Left lung (tissue), 10 donors: Measurements from ENCODE around the gene DOCK4. TPM values are rescaled to one million over a fixed set of nuclear protein-coding genes. Genes with fewer than 3 reads are reported as not detected.

Experiments
- ATAC-seq: fragments of 200-7000 bp; cut with Tn5 transposase; one replicate; pipeline ENCODE4 v1.9.1; 2020; ENCODE audit warnings: moderate library complexity
- DNase-seq, 4 donors: peaks; one replicate each; pipeline ENCODE4 v3.0.0-alpha.2; 2013 to 2020
- H3K27ac ChIP-seq, 2 donors: fragments of 200-600 bp; sonication (generic) in 1 of 2; one replicate each; pipeline versions ENCODE4 v1.5.0 to v1.8.0; 2020 to 2021
- H3K27me3 ChIP-seq, 2 donors: fragments of 200-600 bp; sonication (generic) in 1 of 2; one replicate each; pipeline versions ENCODE4 v1.5.0 to v1.8.0; 2020 to 2021
- H3K36me3 ChIP-seq, 2 donors: fragments of 200-600 bp; sonication (generic) in 1 of 2; one replicate each; pipeline versions ENCODE4 v1.5.0 to v1.8.0; 2020 to 2021
- H3K4me1 ChIP-seq, 2 donors: fragments of 200-600 bp; one replicate each; pipeline ENCODE4 v1.8.0; 2021
- H3K4me3 ChIP-seq, 2 donors: fragments of 200-600 bp; sonication (generic) in 1 of 2; one replicate each; pipeline versions ENCODE4 v1.5.0 to v1.8.0; 2020 to 2021; ENCODE audit warnings: mild to moderate bottlenecking in 1 of 2
- H3K9me3 ChIP-seq, 2 donors: fragments of 200-600 bp; sonication (generic) in 1 of 2; one replicate each; pipeline versions ENCODE4 v1.5.0 to v1.8.0; 2020 to 2021
- CTCF ChIP-seq, 2 donors: fragments of 200-600 bp; sonication (generic) in 1 of 2; IDR thresholded peaks; one replicate each; pipeline versions ENCODE4 v1.5.0 to v1.8.0; 2021; ENCODE audit warnings: antibody characterized with exemption in 2 of 2
- intact Hi-C, 2 donors: fragments of 100-400 bp; cut with DNase I; formaldehyde crosslinking; loops; one replicate each; pipeline versions ENCODE4 v1.11.2 to v1.14.2; 2022
- polyA plus RNA-seq, 6 donors: library from polyadenylated mRNA; unstranded; fragments of 120-200 nt; gene quantifications; one replicate each; pipeline ENCODE4 v1.2.1, GENCODE V29; 2013; ENCODE audit not compliant: insufficient read length in 6 of 6
- total RNA-seq, 2 donors: library from RNA; stranded (reverse); fragmentation: NEBNext Ultra II Directional; extraction: Animal tissue kit (Norgen Biotek cat#: 25700); gene quantifications; one replicate each; pipeline ENCODE4 v1.2.1, GENCODE V29; 2021
- donor health status: DM: no; HTN: yes; CAD: no.
- donor health status: DM: no; HTN: no; CAD: no.

The DOCK4 gene
- total and polyA plus RNA-seq, 8 donors = 38.9 to 64.3 (median 52.5) TPM

GRCh38 chr7:112136271-112137008 is 69.8 kb downstream of the DOCK4 start:
- Histone ChIP-seq H3K36me3 (no peaks in the 10 kb centered on the region), H3K4me1 (peaks cover 0 to 31% of the 10 kb centered on the region in 2 donors), H3K27me3 (no peaks in the 10 kb centered on the region), H3K9me3 (no peaks in the 10 kb centered on the region), H3K27ac (peak overlapping the region in 1 of 2 donors; percentile 34), H3K4me3 (no peak overlapping the region)
- no peak for TF ChIP-seq CTCF (IDR thresholded peaks at IDR 0.05)
- DNase-seq = no peak
- ATAC-seq = no peak
- intact Hi-C loops = no loop called here

DNA sequence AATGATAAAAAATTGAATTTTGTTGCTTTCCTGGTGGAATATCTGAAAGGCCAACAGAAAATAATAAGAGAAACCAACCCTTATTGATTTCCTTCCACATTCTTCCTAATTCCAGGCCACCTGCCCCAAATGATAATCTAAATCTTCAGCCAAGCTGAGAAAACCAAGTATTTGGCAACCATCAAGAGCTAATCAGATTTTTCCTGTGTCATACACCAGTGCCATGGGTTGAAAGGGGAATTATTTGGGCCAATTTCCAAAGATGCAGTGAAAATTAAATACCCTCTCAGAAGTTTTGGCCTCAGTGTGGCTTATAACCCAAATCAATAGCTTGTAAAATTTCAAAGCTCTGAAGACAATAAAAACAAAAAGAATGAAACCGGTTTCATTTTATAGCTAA is 70.4 kb downstream of the DOCK4 start:
- Histone ChIP-seq H3K4me3 (no peak overlapping the region), H3K27ac (peak overlapping the region in 1 of 2 donors; percentile 16), H3K27me3 (no peaks in the 10 kb centered on the region), H3K36me3 (no peaks in the 10 kb centered on the region), H3K9me3 (no peaks in the 10 kb centered on the region), H3K4me1 (peaks cover under 1 to 37% of the 10 kb centered on the region in 2 donors)
- DNase-seq = no peak
- intact Hi-C loops = no loop called here
- no peak for ATAC-seq
- TF ChIP-seq CTCF (IDR thresholded peaks at IDR 0.05) = no peak

GRCh38 chr7:112134039-112134438 is 72.2 kb downstream of the DOCK4 start:
- Histone ChIP-seq H3K4me1 (peaks cover 12 to 44% of the 10 kb centered on the region in 2 donors), H3K27me3 (no peaks in the 10 kb centered on the region), H3K36me3 (no peaks in the 10 kb centered on the region), H3K4me3 (no peak overlapping the region), H3K27ac (peak overlapping the region in 1 of 2 donors; percentile 34), H3K9me3 (no peaks in the 10 kb centered on the region)
- TF ChIP-seq CTCF (IDR thresholded peaks at IDR 0.05) = no peak
- no peak for ATAC-seq
- intact Hi-C loops = no loop called here
- no peak for DNase-seq

DNA sequence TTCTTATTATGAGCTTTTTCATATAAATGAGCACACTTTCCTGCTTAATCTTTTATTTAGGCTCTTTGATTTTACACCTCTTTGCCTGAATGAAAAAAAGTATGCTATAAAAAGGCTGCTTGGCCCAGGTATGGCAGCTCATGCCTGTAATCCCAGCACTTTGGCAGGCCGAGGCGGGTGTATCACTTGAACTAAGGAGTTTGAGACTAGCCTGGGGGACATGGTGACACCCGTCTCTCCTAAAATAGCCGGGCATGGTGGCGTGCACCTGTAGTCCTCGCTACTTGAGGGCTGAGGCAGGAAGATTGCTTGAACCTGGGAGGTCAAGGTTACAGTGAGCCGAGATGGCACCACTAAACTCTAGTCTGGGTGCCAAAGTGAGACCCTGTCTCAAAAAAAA is 72.9 kb downstream of the DOCK4 start:
- ATAC-seq = no peak
- H3K4me1 ChIP-seq = peaks cover 12 to 42% of the 10 kb centered on the region in 2 donors

More for the DNA sequence above, 72.9 kb downstream of the DOCK4 start:
- Histone ChIP-seq H3K36me3 (no peaks in the 10 kb centered on the region), H3K4me3 (no peak overlapping the region), H3K27me3 (no peaks in the 10 kb centered on the region), H3K9me3 (no peaks in the 10 kb centered on the region), H3K27ac (peak overlapping the region in 1 of 2 donors; percentile 34)
- DNase-seq = no peak
- no peak for TF ChIP-seq CTCF (IDR thresholded peaks at IDR 0.05)
- intact Hi-C loops = no loop called here
